NCI-H345 (cell line): Measurements from ENCODE around the gene GDI1.
A peak's percentile ranks its signal among the peaks of the same experiment; 100 is the strongest.

Source experiments
- DNase-seq: peaks from one replicate; lab custom pipeline; 2025; lab: John Stamatoyannopoulos, UW

GDI1 gene

GRCh38 chrX:154482786-154483185 is 45.8 kb downstream of the GDI1 start:
- no peak for DNase-seq

DNA sequence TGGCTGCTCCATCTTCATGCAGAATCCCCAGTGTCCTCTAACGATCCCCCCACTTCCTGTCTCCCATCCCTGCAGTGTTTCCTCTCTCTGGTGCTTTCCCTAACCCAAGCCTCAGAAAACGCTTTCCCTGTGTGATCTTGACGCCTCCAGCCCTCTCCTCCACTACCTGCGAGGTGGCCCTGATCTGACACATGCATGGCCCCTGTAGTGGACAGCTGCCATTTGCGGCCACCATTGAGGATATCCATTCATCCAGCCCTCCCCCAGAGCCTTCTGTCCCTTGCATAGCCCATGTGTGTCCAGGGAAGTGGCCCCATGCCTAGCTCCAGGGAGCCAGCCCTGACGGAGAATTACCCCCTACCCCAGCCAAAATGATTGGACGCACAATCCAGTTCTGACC is 46.4 kb downstream of the GDI1 start:
- no peak for DNase-seq

DNA sequence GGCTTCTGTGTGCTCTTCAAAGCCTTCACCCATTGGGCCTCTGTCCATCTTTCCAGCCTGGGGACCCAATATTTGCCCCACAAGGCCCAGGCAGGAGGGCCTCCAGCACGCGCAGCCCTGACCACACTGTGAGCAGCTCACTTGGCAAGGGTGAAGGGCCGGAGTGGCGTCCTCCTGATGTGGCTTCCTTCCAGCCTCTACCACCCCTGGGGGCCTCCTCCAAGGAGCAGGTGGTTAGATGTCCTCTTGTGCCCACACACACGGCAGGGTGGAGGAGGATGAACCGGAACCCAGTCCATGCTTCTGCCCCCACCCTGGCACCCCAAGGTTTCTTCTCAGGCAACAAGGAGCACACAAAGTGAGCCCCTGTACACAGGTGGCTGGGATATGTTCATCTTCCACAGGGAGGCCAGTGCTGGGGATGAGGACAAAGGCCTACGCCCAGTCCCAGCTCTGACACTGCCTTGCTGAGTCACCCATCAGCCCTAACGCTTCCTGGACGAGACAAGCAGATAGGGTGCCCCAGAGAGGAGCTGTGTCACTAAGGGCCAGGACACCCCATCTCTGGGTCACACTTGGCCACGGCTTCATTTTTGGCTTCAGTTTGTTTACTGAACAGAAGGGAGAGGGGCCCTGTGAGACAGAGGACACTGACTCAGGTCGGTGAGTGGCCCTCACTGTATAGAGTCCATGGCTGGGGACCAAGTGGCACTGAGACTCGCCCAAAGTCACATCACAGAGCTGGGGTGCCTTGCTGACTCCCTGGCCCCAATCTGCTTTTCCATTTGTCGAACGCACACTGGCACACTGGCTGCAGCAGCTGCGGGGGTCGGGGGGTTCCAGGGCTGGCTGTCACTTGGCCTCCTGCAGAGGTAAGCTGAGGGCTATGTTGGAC is 47.5 kb downstream of the GDI1 start:
- DNase-seq = no peak

GRCh38 chrX:154485150-154486051 is 48.4 kb downstream of the GDI1 start:
- no peak for DNase-seq

DNA sequence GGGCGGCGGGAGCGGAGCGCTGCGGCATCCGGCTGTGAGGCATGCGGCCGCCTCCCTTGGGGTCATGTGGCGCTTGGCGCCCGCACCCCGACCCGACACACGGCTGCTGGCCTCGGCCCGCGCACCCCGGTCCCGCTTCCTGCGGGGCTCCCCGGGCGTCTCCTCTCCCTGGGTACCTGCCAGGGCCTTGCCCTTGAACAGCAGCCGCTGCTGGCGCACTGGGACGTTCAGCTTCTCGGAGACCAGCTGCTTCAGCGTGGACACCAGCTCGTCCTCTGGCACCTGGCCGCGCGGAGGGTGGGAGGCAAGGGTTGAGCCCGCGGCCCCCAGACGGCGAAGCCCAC is 49.1 kb downstream of the GDI1 start:
- no peak for DNase-seq

DNA sequence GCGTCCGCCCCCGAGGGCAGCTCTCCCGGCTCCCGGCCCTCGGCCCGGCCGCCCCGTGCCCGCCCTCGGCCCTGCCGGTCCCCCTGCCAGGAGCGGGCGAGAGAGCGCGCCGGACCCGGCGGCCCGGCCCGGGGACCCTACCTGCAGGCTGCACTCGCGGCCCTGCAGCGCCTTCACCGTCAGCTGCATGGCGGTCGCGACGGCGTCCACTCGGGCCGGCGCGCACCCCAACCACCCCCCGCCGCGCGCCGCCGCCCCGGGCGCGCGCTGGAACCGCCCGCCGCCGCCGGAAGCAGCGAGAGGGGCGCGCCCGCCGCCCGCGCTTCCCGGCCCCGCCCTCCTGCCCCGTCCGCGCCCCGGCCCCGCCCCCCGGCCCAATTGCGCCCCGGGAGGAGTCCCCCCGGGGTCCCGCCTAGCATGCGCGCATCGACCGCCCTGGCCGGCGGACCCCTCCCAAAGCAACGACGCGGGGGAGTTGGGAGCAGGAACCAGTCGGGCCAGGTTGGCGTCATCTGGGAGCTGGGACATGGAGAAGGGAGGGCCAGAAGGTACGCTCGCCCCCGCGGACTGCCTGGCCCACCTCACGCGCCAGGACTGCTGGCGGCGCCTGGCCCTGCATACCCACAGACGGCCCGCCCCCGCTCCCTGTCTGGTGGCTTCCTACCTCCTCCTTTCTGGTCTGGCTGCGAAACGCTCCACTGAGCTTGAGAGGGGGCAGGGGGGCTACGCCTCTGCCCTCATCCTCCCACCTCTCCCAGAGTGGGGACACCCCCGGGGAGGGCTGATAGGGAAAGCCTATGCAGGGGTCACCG is 49.6 kb downstream of the GDI1 start, which contains the start of gene UBL4A:
TSS of gene UBL4A (minus strand) at position 220 of the 812 bp plus-strand sequence. CDS start at position 189, 31 bp downstream.
- DNase-seq = peak; percentile 45

DNA sequence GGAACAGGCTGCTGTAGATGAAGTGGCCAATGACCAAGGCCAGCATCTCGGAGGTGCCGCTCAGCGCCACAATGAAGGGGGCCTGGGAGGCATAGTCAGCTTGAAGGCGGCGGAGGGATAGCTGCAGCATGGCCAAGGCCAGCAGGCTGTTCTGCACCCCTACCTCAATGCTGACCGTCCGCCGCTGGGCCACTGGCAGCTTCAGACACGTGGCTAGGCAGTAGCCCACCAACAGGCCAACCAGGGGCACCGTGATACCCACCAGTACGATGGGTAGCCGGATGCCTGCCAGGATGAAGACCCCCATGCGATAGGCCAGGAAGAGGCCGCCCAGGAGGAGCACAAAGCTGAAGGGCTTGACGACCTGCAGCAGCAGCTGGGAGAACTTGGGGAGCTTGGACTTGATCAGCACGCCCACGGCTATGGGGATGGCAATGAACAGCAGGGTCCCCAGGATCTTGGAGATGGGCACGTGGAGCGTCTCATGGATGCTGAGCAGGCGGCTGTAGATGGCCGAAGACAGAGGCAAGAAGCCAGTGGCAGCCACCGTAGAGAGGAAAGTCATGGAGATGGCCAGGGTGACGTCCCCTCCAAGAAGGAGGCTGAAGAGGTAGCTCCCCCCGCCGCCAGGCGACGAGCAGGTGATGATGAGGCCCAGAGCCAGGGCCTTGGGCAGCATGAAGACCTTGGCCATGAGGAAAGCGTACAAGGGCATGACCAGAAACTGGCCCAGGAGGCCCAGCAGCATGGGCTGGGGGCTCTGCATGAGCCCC is 50.8 kb downstream of the GDI1 start:
- no peak for DNase-seq

DNA sequence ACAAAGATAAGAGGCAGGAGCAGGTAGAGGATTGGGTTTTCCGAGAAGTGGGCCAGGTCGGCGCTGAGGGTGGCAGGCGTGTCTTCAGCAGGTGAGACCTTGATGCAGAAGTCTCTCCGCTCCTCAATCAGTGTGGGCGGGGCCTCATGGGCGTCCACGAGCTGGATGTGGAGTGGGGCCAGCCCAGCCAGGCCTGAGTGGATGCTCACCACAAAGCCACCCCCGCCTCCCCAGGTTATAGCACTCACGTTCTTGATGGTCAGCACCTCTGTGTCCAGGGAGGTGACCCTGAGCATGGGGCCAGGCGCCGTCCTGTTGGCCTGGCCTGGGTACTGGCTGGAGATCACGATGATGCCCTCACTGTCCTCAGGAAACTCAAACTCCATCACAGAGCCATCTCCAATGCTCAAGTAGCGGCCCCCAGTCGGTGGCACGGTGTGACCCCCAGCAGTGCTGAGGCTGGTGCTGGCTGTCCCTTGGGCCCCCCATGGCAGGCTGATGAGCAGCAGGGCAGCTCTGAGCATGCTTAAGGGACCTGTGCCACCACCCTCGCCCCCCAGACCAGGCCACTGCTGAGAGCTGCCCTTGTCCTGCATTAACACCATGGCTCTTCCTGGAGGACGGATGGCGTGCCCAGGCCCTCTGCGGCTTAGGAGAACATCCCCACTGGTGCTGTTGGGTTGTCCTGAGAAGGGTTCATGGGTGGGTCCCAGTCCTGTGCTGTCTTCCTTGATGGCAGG is 51.6 kb downstream of the GDI1 start:
- no peak for DNase-seq

- DNase-seq = no peak
Measured at GRCh38 chrX:154489182-154489581, 52.2 kb downstream of the GDI1 start.

DNA sequence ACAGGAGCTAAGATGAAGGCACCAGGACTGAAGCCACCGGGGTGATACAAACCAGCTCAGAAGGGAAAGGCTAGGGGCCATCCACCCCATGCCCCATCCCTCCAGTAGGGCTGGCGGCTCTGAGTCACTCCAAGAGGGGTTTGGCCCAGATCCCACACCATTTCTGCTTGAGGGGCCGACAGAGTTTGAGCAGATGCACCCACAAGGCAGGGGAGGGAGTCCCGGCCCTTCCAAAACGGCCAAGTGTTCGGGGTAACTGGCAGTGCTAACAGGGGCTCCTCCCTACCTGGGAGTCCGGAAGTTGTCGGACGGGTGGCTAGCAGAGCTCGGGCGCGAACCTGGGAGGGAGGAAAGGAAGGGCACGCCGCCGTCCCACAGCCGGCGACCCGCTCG is 53.1 kb downstream of the GDI1 start:
- no peak for DNase-seq

- DNase-seq = peak; percentile 92
Measured at GRCh38 chrX:154490414-154491083, 53.6 kb downstream of the GDI1 start, which contains the start of gene SLC10A3. SLC10A3 (minus strand) TSS chrX:154490629; CDS start chrX:154488940, 1,689 bp downstream.
